ENCODE measurements around the gene SPOCK3.

- no peak for TF ChIP-seq CTCF (IDR thresholded peaks at IDR 0.05 in 4 of 5, conservative IDR thresholded peaks at IDR 0.05 in 1 of 5)
- TF ChIP-seq POLR2A (IDR thresholded peaks at IDR 0.05): no peak
Observed at GRCh38 chr4:166913926-166914325, 320.4 kb downstream of the SPOCK3 start.
